GM18951 (cell line): ENCODE data around the gene MRPL34.
A peak's percentile ranks its signal among the peaks of the same experiment; 100 is the strongest.
"Not testable (repeated sequence)": the region's sequence is repeated elsewhere in the genome, so short reads cannot be mapped to it uniquely, and the experiment has no call there.

Experiments
- POLR2A ChIP-seq: IDR thresholded peaks from 4 replicates; pipeline ENCODE4 v1.6.1; 2011; ENCODE audit warnings: mild to moderate bottlenecking; ENCODE audit not compliant: insufficient read length, insufficient read depth; ENCODE audit errors: extremely low read depth
- in situ Hi-C: fragments of 300-500 bp; cut with MboI; formaldehyde crosslinking; loops from one replicate; pipeline ENCODE4 v1.12.0; 2022; ENCODE audit warnings: low sequenced_read_pairs, mixed read lengths, inconsistent platforms; ENCODE audit not compliant: unreplicated experiment

MRPL34 gene

GRCh38 chr19:17275441-17276175 lies 30.1 kb upstream of the MRPL34 start:
- TF ChIP-seq POLR2A = no peak
- in situ Hi-C loops = no loop called here

- TF ChIP-seq POLR2A = no peak
- in situ Hi-C loops = no loop called here
These were observed 26.2 kb upstream of the MRPL34 start for GRCh38 chr19:17279436-17279835.

GRCh38 chr19:17281391-17282304 lies 24.0 kb upstream of the MRPL34 start, which contains the start of gene ANKLE1:
Gene ANKLE1, plus strand, starts transcription at chr19:17281901. Its CDS starts 20 bp downstream, at chr19:17281921.
- in situ Hi-C loops = no loop called here
- TF ChIP-seq POLR2A = peak; percentile 44

GRCh38 chr19:17282488-17283125 lies 23.1 kb upstream of the MRPL34 start:
- TF ChIP-seq POLR2A = peak; percentile 44
- in situ Hi-C loops = no loop called here

GRCh38 chr19:17283504-17283996 lies 22.1 kb upstream of the MRPL34 start:
- TF ChIP-seq POLR2A = no peak
- in situ Hi-C loops = no loop called here

- in situ Hi-C loops = no loop called here
- TF ChIP-seq POLR2A = no peak
These were observed 20.1 kb upstream of the MRPL34 start for GRCh38 chr19:17285415-17286135.

- no peak for TF ChIP-seq POLR2A
- in situ Hi-C loops = no loop called here
These were observed 19.4 kb upstream of the MRPL34 start for GRCh38 chr19:17286263-17286662.

- TF ChIP-seq POLR2A = no peak
- in situ Hi-C loops = no loop called here
These were observed 18.9 kb upstream of the MRPL34 start for GRCh38 chr19:17286752-17287151.

GRCh38 chr19:17289489-17289888 lies 16.2 kb upstream of the MRPL34 start:
- in situ Hi-C loops = no loop called here

GRCh38 chr19:17292301-17293074 lies 13.2 kb upstream of the MRPL34 start:
- TF ChIP-seq POLR2A = peak; percentile 69
- in situ Hi-C loops = no loop called here

More at GRCh38 chr19:17289489-17289888, 16.2 kb upstream of the MRPL34 start:
- TF ChIP-seq POLR2A = no peak

- TF ChIP-seq POLR2A = no peak
These were observed 12.1 kb upstream of the MRPL34 start for GRCh38 chr19:17293605-17294004.

GRCh38 chr19:17294051-17294891 lies 11.4 kb upstream of the MRPL34 start:
- in situ Hi-C loops = no loop called here

More at GRCh38 chr19:17293605-17294004, 12.1 kb upstream of the MRPL34 start:
- in situ Hi-C loops = no loop called here

GRCh38 chr19:17295551-17295950 lies 10.1 kb upstream of the MRPL34 start:
- in situ Hi-C loops = not testable (repeated sequence)

More at GRCh38 chr19:17294051-17294891, 11.4 kb upstream of the MRPL34 start:
- TF ChIP-seq POLR2A = no peak
